Left kidney (tissue), 2 donors: ENCODE measurements around the gene TUBGCP6. TPM values are rescaled to one million over a fixed set of nuclear protein-coding genes. Genes with fewer than 3 reads are reported as not detected.
"Not testable (repeated sequence)": the region's sequence is repeated elsewhere in the genome, so short reads cannot be mapped to it uniquely, and the experiment has no call there.

Experiments used
- DNase-seq: peaks from one replicate; pipeline ENCODE4 v3.0.0-alpha.2; 2013
- polyA plus RNA-seq: library from polyadenylated mRNA; unstranded; fragments of 120-200 nt; gene quantifications from one replicate; pipeline ENCODE4 v1.2.1, GENCODE V29; 2013; ENCODE audit not compliant: insufficient read length

Gene TUBGCP6
- polyA plus RNA-seq, 1 donor, result 39.5 TPM

GRCh38 chr22:50170453-50171318, 74.1 kb downstream of the TUBGCP6 start, which contains the start of gene PANX2:
PANX2 (plus strand) TSS chr22:50170731; CDS start chr22:50170731, 0 bp downstream.
- no peak for DNase-seq

GRCh38 chr22:50169774-50170341, 75.0 kb downstream of the TUBGCP6 start:
- no peak for DNase-seq

GRCh38 chr22:50169181-50169759, 75.6 kb downstream of the TUBGCP6 start:
- no peak for DNase-seq

- not testable (repeated sequence) for DNase-seq
Measured at GRCh38 chr22:50168490-50169180, 76.2 kb downstream of the TUBGCP6 start.

GRCh38 chr22:50167689-50168489, 76.9 kb downstream of the TUBGCP6 start:
- DNase-seq, result no peak

Other genes starting within 250 kb of the TUBGCP6 start
- 0.08 TPM for gene IL17REL, start 232.3 kb downstream of the TUBGCP6 start, polyA plus RNA-seq
- gene TTLL8, start 186.7 kb downstream of the TUBGCP6 start, polyA plus RNA-seq, result not detected
- gene MLC1, start 159.6 kb downstream of the TUBGCP6 start, polyA plus RNA-seq, result 0.88 TPM
- 1.2 TPM for gene MOV10L1, start 155.0 kb downstream of the TUBGCP6 start, polyA plus RNA-seq
- 1.3 TPM for gene PANX2, start 74.3 kb downstream of the TUBGCP6 start, polyA plus RNA-seq
- 20.7 TPM for gene TRABD, start 59.1 kb downstream of the TUBGCP6 start, polyA plus RNA-seq
- 20.6 TPM for gene SELENOO, start 44.0 kb downstream of the TUBGCP6 start, polyA plus RNA-seq
- 21.7 TPM for gene HDAC10, start 6.2 kb upstream of the TUBGCP6 start, polyA plus RNA-seq
- 10.5 TPM for gene MAPK12, start 16.7 kb upstream of the TUBGCP6 start, polyA plus RNA-seq
- gene MAPK11, start 25.4 kb upstream of the TUBGCP6 start, polyA plus RNA-seq, result 7.1 TPM
- gene PLXNB2, start 62.6 kb upstream of the TUBGCP6 start, polyA plus RNA-seq, result 191 TPM
- 13.9 TPM for gene DENND6B, start 82.0 kb upstream of the TUBGCP6 start, polyA plus RNA-seq
- 43.0 TPM for gene PPP6R2, start 98.3 kb upstream of the TUBGCP6 start, polyA plus RNA-seq
- gene SBF1, start 230.0 kb upstream of the TUBGCP6 start, polyA plus RNA-seq, result 30.6 TPM
- gene ADM2, start 236.5 kb upstream of the TUBGCP6 start, polyA plus RNA-seq, result 4.8 TPM
- 6.1 TPM for gene MIOX, start 241.8 kb upstream of the TUBGCP6 start, polyA plus RNA-seq